HepG2 (cell line): ENCODE data around the gene CLEC16A.

ENCODE experiments used
- ARNTL ChIP-seq: sonication (generic); formaldehyde crosslinking; IDR thresholded peaks from 2 replicates; pipeline ENCODE4 v1.4.0; 2020; ENCODE audit warnings: mild to moderate bottlenecking, missing genetic modification reagents
- ATF2 ChIP-seq: sonication (generic); formaldehyde crosslinking; IDR thresholded peaks from 2 replicates; pipeline ENCODE4 v1.4.0; 2020; ENCODE audit warnings: missing genetic modification reagents
- ELK4 ChIP-seq: sonication (generic); formaldehyde crosslinking; IDR thresholded peaks from 2 replicates; pipeline ENCODE4 v1.9.0; 2021; ENCODE audit warnings: missing genetic modification reagents, borderline replicate concordance
- HNF4G ChIP-seq, 2 experiments: sonication (generic) in 1 of 2; formaldehyde crosslinking in 1 of 2; IDR thresholded peaks; 2 replicates each; pipeline versions ENCODE4 v1.4.0 to v1.6.1; 2011 to 2020; ENCODE audit warnings: borderline replicate concordance in 2 of 2, low read depth in 2 of 2, mild to moderate bottlenecking in 2 of 2, low read length in 1 of 2, missing genetic modification reagents in 1 of 2, moderate library complexity in 1 of 2
- JUNB ChIP-seq: sonication (generic); formaldehyde crosslinking; IDR thresholded peaks from 2 replicates; pipeline ENCODE4 v1.8.0; 2022; ENCODE audit warnings: missing genetic modification reagents, mild to moderate bottlenecking, borderline replicate concordance
- MXI1 ChIP-seq: IDR thresholded peaks from 3 replicates; pipeline ENCODE4 v1.6.1; 2012; ENCODE audit warnings: low read depth, low read length, inconsistent platforms, borderline replicate concordance
- REST ChIP-seq, 2 experiments: IDR thresholded peaks; 2 replicates each; pipeline ENCODE4 v1.6.1; 2011 to 2012; ENCODE audit warnings: low read length in 2 of 2, borderline replicate concordance in 1 of 2, low read depth in 1 of 2, mild to moderate bottlenecking in 1 of 2, moderate library complexity in 1 of 2
- SKI ChIP-seq: fragments of 450-650 bp; IDR thresholded peaks from one replicate; pipeline ENCODE4 v1.6.1; 2018; ENCODE audit warnings: mild to moderate bottlenecking; ENCODE audit not compliant: partially characterized antibody
- STAT5B ChIP-seq: sonication (generic); formaldehyde crosslinking; IDR thresholded peaks from 2 replicates; pipeline ENCODE4 v1.4.0; 2020; ENCODE audit warnings: missing genetic modification reagents
- ZNF331 ChIP-seq: sonication (generic); formaldehyde crosslinking; IDR thresholded peaks from 2 replicates; pipeline ENCODE4 v1.4.0; 2020; ENCODE audit warnings: missing genetic modification reagents

- TF ChIP-seq ARNTL (CRISPR knock-in tag) (no peak), ATF2 (CRISPR knock-in tag) (no peak), REST (IDR thresholded peaks at IDR 0.05; ENCODE audit: borderline replicate concordance in 1 of 2, low read depth in 1 of 2, low read length in 2 of 2) (no peak), SKI (no peak), ZNF331 (CRISPR knock-in tag) (no peak), MXI1 (no peak), STAT5B (no peak), ELK4 (no peak), HNF4G (IDR thresholded peaks at IDR 0.05; ENCODE audit: borderline replicate concordance, low read depth, low read length) (no peak), HNF4G (CRISPR knock-in tag; IDR thresholded peaks at IDR 0.05; ENCODE audit: borderline replicate concordance, low read depth) (no peak), JUNB (CRISPR knock-in tag) (no peak)
These were observed 138.6 kb downstream of the CLEC16A start for GRCh38 chr16:11082860-11083388.
